T follicular helper cell (primary cell): ENCODE data around the gene ZNF394.

Source experiments
- DNase-seq: peaks from one replicate; pipeline ENCODE4 v3.0.0-alpha.2; 2020; ENCODE audit warnings: low read depth

The ZNF394 gene

GRCh38 chr7:99493823-99494222 lies 6.3 kb downstream of the ZNF394 start:
- DNase-seq: no peak

GRCh38 chr7:99490878-99491277 lies 9.2 kb downstream of the ZNF394 start:
- no peak for DNase-seq

GRCh38 chr7:99489235-99489634 lies 10.8 kb downstream of the ZNF394 start:
- DNase-seq: no peak

- DNase-seq: no peak
These were observed 15.0 kb downstream of the ZNF394 start for GRCh38 chr7:99485094-99485493.

GRCh38 chr7:99478464-99479440 lies 21.3 kb downstream of the ZNF394 start:
- no peak for DNase-seq

GRCh38 chr7:99476107-99476506 lies 24.0 kb downstream of the ZNF394 start:
- DNase-seq: no peak

GRCh38 chr7:99473315-99473596 lies 26.8 kb downstream of the ZNF394 start:
- DNase-seq: no peak

- DNase-seq: peak; percentile 98
These were observed 27.3 kb downstream of the ZNF394 start, which contains the start of gene ZNF789 for GRCh38 chr7:99472561-99473314. Gene ZNF789 (plus strand): TSS chr7:99472890. CDS start chr7:99476457, 3,567 bp downstream.

- no peak for DNase-seq
These were observed 30.6 kb downstream of the ZNF394 start for GRCh38 chr7:99469381-99470065.

GRCh38 chr7:99468336-99468918 lies 31.7 kb downstream of the ZNF394 start:
- no peak for DNase-seq

GRCh38 chr7:99465421-99465768 lies 34.7 kb downstream of the ZNF394 start:
- no peak for DNase-seq

GRCh38 chr7:99461221-99461620 lies 38.9 kb downstream of the ZNF394 start:
- DNase-seq: no peak

- no peak for DNase-seq
These were observed 39.4 kb downstream of the ZNF394 start for GRCh38 chr7:99460651-99461050.

- DNase-seq: no peak
These were observed 41.0 kb downstream of the ZNF394 start for GRCh38 chr7:99459087-99459486.

- no peak for DNase-seq
These were observed 42.2 kb downstream of the ZNF394 start for GRCh38 chr7:99457650-99458493.

GRCh38 chr7:99457050-99457649 lies 42.9 kb downstream of the ZNF394 start:
- no peak for DNase-seq

- DNase-seq: no peak
These were observed 43.8 kb downstream of the ZNF394 start for GRCh38 chr7:99456288-99456687.

GRCh38 chr7:99455874-99456273 lies 44.2 kb downstream of the ZNF394 start:
- DNase-seq: no peak

GRCh38 chr7:99453105-99453504 lies 47.0 kb downstream of the ZNF394 start:
- DNase-seq: no peak

- DNase-seq: no peak
These were observed 47.5 kb downstream of the ZNF394 start for GRCh38 chr7:99452541-99452940.

GRCh38 chr7:99451936-99452335 lies 48.1 kb downstream of the ZNF394 start:
- no peak for DNase-seq
